Aorta (tissue), 5 donors: ENCODE results near the gene FOXB2. TPM values are rescaled to one million over a fixed set of nuclear protein-coding genes. Genes with fewer than 3 reads are reported as not detected.
"Not testable (repeated sequence)": the region's sequence is repeated elsewhere in the genome, so short reads cannot be mapped to it uniquely, and the experiment has no call there.

Experiments used
- ATAC-seq: fragments of 200-7000 bp; cut with Tn5 transposase; one replicate; pipeline ENCODE4 v1.9.1; 2022; ENCODE audit warnings: moderate library complexity; ENCODE audit not compliant: low FRiP score
- DNase-seq, 2 donors: peaks; one replicate each; pipeline ENCODE4 v3.0.0-alpha.2; 2020
- H3K27ac ChIP-seq, 2 donors: one replicate each; pipeline ENCODE4 v1.5.1; 2013; ENCODE audit warnings: low read length in 2 of 2, mild to moderate bottlenecking in 2 of 2, moderate library complexity in 2 of 2, control low read depth in 1 of 2, inconsistent platforms in 1 of 2, low read depth in 1 of 2
- H3K27me3 ChIP-seq, 2 donors: one replicate each; pipeline ENCODE4 v1.6.1; 2013; ENCODE audit warnings: control low read depth in 1 of 2, low read length in 1 of 2, mild to moderate bottlenecking in 1 of 2, moderate library complexity in 1 of 2; ENCODE audit not compliant: insufficient read depth in 2 of 2, control insufficient read depth in 1 of 2
- H3K36me3 ChIP-seq, 2 donors: one replicate each; pipeline ENCODE4 v1.6.1; 2013; ENCODE audit warnings: control low read depth in 1 of 2, low read length in 1 of 2, mild to moderate bottlenecking in 1 of 2; ENCODE audit not compliant: insufficient read depth in 2 of 2, control insufficient read depth in 1 of 2
- H3K4me1 ChIP-seq, 2 donors: one replicate each; pipeline ENCODE4 v1.6.1; 2013; ENCODE audit warnings: low read length in 2 of 2, control low read depth in 1 of 2, mild to moderate bottlenecking in 1 of 2, moderate library complexity in 1 of 2; ENCODE audit not compliant: insufficient read depth in 2 of 2, control insufficient read depth in 1 of 2
- H3K4me3 ChIP-seq, 2 donors: one replicate each; pipeline ENCODE4 v1.5.1; 2013; ENCODE audit warnings: low read length in 2 of 2, control low read depth in 1 of 2, mild to moderate bottlenecking in 1 of 2
- H3K9me3 ChIP-seq: one replicate; pipeline ENCODE4 v1.6.1; 2013; ENCODE audit warnings: mild to moderate bottlenecking, low read length; ENCODE audit not compliant: control insufficient read depth
- WGBS, 2 donors: extraction: QIAGEN DNeasy Blood & Tissue Kit; methylation state at CpG; one replicate each; pipeline ENCODE4 v1.1.7; 2013; 5-methylcytosine and 5-hydroxymethylcytosine counted together
- intact Hi-C, 2 donors: fragments of 100-400 bp; cut with DNase I; formaldehyde crosslinking; loops; one replicate each; pipeline versions ENCODE4 v1.14.2 to v1.15.0; 2022
- polyA plus RNA-seq, 2 donors: library from polyadenylated mRNA; stranded (reverse); fragments of 200-250 nt; gene quantifications; one replicate each; pipeline ENCODE4 v1.2.3, GENCODE V29; 2013
- total RNA-seq, 2 donors: library from RNA; stranded (reverse); fragmentation: NEBNext Ultra II Directional; extraction: Animal tissue kit (Norgen Biotek cat#: 25700); gene quantifications; one replicate each; pipeline ENCODE4 v1.2.1, GENCODE V29; 2021
- donor health status: healthy with polysubstance abuse.
- donor health status: Bipolar disorder and iron deficiency.
- donor health status: DM: no; HTN: no; CAD: no.
- donor health status: DM: no; HTN: no; CAD: no.
- donor health status: DM: yes; HTN: yes; CAD: no.

Gene FOXB2
- total and polyA plus RNA-seq, 4 donors: not detected

DNA sequence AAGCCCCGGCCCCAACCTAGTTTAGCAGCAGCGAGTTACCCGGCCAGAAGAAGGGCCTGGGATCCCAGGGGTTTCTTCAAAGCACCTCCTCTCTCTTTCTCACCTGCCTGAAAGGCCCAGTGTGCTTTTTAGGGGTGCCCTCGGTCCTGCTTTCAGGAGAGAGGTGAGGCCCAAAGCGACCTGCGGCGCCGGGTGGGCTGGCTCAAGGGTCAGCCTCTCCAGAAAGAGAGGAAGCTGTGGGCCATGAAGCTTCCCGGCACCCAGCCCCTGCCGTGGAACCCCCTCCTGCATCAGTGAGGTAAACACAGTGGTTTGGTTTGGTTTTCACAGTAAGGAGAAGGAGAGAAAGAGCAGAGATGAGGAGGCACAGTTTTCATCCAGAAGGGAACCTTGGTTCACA, 4.3 kb downstream of the FOXB2 start:
- H3K27ac ChIP-seq: no peak overlapping the region
- no peaks in the 10 kb centered on the region for H3K9me3 ChIP-seq
- intact Hi-C loops: no loop called here
- 53 to 70% methylated on average over 10 of the region's 10 CpGs for WGBS, 2 donors
- ATAC-seq (no peak), DNase-seq (no peak)
- no peaks in the 10 kb centered on the region for H3K4me1 ChIP-seq
- H3K27me3 ChIP-seq: peaks cover 0 to 3% of the 10 kb centered on the region in 2 donors
- H3K36me3 ChIP-seq: no peaks in the 10 kb centered on the region
- no peak overlapping the region for H3K4me3 ChIP-seq

DNA sequence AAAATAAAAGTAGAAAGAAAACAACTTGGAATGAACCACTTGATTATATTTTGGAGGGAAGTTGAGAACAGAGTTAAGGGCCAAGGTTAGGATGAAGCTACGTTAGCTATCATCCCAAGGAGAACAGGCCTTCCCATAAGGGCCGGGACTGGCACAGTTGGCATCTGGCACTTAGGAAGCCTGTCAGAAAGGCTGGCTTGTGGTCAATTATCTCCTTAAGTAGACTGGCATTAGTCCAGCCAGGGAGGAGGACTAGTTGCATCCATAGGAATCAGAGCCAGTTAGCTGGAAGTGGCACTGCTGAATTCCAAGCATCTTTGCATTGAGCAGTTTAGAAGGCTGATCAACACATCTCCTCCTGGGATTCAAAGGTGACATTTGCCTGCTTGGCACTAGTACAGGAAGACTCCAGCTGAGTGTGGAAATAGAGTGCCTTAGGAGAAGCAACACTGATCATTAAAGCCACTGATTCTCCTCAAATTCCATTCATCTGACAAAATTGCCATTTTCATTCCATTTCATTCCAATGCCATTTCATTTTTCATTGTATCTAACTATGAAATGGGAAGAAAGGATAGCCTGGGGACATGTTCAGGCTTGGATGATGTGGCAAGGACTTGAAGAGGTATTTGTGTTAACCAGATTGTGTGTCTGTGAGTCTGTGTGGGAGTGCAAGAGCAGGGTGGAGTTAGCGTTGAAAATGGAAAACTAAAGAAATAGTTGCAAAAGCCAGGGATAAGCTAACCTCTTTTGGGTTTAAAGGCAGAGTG, 5.5 kb downstream of the FOXB2 start:
- 79 to 87% methylated on average over 3 of the region's 3 CpGs for WGBS, 2 donors
- Histone ChIP-seq H3K27me3 (peaks cover 0 to 3% of the 10 kb centered on the region in 2 donors), H3K36me3 (no peaks in the 10 kb centered on the region), H3K9me3 (no peaks in the 10 kb centered on the region), H3K4me1 (no peaks in the 10 kb centered on the region), H3K27ac (no peak overlapping the region), H3K4me3 (no peak overlapping the region)
- intact Hi-C loops: no loop called here
- no peak for DNase-seq
- ATAC-seq: no peak

DNA sequence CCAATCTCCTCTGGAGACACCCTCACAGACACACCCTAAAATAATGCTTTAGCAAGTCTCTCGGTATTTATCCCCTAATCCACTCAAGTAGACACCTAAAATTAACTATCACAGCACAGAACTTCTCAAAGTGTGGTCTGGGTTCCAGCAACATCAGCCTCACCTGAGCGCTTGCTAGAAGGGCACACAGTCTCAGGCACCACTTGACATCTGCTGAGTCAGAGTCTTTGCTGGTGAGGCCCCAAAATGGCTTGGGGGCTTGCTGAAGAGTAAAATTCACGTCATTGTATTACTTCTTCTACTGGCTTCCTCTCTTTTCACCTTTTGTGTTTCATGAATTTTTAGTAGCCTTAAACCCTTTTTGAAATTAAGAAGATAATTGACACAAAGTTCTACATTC, 9.0 kb downstream of the FOXB2 start:
- WGBS, 2 donors: 57 to 59% methylated on average over 3 of the region's 3 CpGs
- no peak for ATAC-seq

DNA sequence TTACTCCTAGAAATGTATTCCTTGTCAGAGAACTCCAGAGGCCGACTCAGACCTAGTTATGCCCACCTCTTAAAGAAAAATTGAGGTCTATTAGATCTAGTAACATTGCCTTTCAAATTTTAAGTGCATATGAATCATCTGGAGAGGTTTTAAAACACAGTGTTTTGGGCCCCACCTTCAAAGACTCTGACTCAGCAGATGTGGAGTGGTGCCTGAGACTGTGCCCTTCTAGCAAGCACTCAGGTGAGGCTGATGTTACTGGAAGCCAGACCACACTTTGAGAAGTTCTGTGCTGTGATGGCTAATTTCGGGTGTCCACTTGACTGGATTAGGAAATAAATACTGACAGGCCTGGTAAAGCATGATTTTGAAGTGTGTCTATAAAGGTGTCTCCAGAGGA, 10.6 kb downstream of the FOXB2 start:
- Histone ChIP-seq H3K4me3 (no peak overlapping the region), H3K27me3 (peaks cover 0 to 3% of the 10 kb centered on the region in 2 donors), H3K4me1 (no peaks in the 10 kb centered on the region), H3K27ac (no peak overlapping the region), H3K9me3 (no peaks in the 10 kb centered on the region), H3K36me3 (no peaks in the 10 kb centered on the region)
- intact Hi-C loops: no loop called here
- ATAC-seq (no peak), DNase-seq (no peak)
- 74 to 77% methylated on average over 2 of the region's 2 CpGs for WGBS, 2 donors

More for the DNA sequence above, 9.0 kb downstream of the FOXB2 start:
- H3K9me3 ChIP-seq: no peaks in the 10 kb centered on the region
- H3K27ac ChIP-seq: no peak overlapping the region
- intact Hi-C loops: no loop called here
- peaks cover 0 to 3% of the 10 kb centered on the region in 2 donors for H3K27me3 ChIP-seq
- H3K4me3 ChIP-seq: no peak overlapping the region
- no peaks in the 10 kb centered on the region for H3K4me1 ChIP-seq
- H3K36me3 ChIP-seq: no peaks in the 10 kb centered on the region
- no peak for DNase-seq

DNA sequence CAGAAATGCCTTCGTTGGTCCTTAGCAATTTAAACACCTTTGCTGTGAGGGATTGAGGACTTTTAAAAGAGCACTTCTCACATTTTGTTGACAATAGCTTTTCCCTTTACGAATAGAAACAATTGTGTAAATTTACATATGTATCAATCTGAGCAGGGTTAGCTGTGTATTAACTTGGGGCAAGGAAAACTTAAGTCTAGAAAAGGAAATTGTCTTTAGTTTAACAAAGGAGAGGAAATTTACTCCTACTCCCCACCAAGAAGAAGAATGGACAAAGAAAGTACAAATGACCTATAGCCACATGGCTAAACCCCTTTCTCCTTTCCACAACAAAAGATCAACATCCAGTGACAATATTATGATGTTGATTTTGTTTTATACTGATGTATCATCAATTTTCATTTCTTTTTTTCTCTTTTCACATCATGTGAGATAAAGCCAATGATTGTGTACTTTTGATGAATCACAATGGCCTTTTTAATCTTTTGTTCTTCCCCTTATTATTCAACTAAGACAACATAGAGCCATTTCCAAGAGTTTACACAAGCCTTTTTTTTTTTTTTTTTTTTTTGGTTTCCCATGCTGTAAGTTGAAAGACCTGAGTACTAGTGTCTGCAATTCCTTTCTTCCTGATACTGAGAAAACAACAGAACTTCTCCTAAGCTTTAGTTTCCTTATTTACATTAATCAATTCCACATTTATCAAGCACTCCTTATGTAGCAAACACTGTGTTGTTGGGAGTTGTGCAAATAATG, 19.0 kb downstream of the FOXB2 start:
- H3K4me1 ChIP-seq: no peaks in the 10 kb centered on the region
- no peak overlapping the region for H3K4me3 ChIP-seq
- ATAC-seq (no peak), DNase-seq (no peak)
- no peaks in the 10 kb centered on the region for H3K36me3 ChIP-seq
- no peaks in the 10 kb centered on the region for H3K9me3 ChIP-seq
- H3K27me3 ChIP-seq: no peaks in the 10 kb centered on the region
- 8% methylated on average over 2 of the region's 2 CpGs for WGBS, 2 donors
- no peak overlapping the region for H3K27ac ChIP-seq
- intact Hi-C loops: no loop called here

DNA sequence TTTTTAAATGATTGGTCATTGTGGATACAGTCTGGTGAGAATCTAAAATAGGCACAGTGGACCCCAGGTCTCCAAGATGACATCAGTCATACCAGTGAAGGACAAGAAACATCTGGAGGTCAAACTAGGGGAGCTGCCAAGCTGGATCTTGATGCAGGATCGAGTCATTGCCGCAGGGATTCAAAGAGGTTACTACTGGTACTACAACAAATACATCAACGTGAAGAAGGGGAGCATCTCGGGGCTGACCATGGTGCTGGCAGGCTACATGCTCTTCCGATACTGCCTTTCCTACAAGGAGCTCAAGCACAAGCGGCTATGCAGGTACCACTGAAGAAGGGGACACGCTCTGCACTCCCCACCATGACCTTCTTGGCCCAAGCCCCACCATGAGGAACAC, 20.9 kb downstream of the FOXB2 start:
- no peak overlapping the region for H3K4me3 ChIP-seq
- H3K9me3 ChIP-seq: no peaks in the 10 kb centered on the region
- DNase-seq: no peak
- WGBS, 2 donors: 68 to 78% methylated on average over 7 of the region's 7 CpGs
- no peaks in the 10 kb centered on the region for H3K27me3 ChIP-seq
- no peak overlapping the region for H3K27ac ChIP-seq
- H3K36me3 ChIP-seq: no peaks in the 10 kb centered on the region
- no peak for ATAC-seq
- no peaks in the 10 kb centered on the region for H3K4me1 ChIP-seq
- intact Hi-C loops: no loop called here

DNA sequence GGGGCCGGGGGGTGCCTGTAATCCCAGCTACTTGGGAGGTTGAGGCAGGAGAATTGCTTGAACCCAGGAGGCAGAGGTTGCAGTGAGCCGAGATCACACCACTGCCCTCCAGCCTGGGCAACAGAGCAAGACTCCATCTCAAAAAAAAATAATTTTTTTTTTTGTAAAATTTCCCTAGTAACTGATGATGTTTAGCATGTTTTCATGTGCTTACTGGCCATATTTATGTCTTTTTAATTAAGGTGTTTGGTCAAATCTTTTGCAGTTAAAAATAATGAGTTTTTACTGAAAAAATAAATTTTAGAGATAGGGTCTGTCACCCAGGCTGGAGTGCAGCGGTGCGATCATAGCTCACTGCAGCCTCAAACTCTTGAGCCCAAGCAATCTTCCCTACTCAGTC, 24.3 kb downstream of the FOXB2 start:
- H3K4me3 ChIP-seq, H3K9me3 ChIP-seq, intact Hi-C loops, H3K36me3 ChIP-seq, H3K27me3 ChIP-seq, DNase-seq, ATAC-seq, H3K27ac ChIP-seq, H3K4me1 ChIP-seq: not testable (repeated sequence)
- 89 to 91% methylated on average over 4 of the region's 4 CpGs for WGBS, 2 donors

DNA sequence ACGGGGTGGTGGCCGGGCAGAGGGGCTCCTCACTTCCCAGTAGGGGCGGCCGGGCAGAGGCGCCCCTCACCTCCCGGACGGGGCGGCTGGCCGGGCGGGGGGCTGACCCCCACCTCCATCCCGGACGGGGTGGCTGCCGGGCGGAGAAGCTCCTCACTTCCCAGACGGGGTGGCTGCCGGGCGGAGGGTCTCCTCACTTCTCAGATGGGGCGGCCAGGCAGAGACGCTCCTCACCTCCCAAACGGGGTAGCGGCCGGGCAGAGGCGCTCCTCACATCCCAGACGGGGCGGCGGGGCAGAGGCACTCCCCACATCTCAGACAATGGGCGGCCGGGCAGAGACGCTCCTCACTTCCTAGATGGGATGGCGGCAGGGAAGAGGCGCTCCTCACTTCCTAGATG, 41.2 kb downstream of the FOXB2 start:
- ATAC-seq: not testable (repeated sequence)

More for the DNA sequence above, 41.2 kb downstream of the FOXB2 start:
- H3K27ac ChIP-seq, H3K4me3 ChIP-seq, intact Hi-C loops, H3K27me3 ChIP-seq, H3K9me3 ChIP-seq, H3K36me3 ChIP-seq, H3K4me1 ChIP-seq, DNase-seq: not testable (repeated sequence)
- 92 to 95% methylated on average over 21 to 28 of the region's 31 CpGs for WGBS, 2 donors
